ENCODE measurements around the gene CNIH2. TPM values are rescaled to one million over a fixed set of nuclear protein-coding genes. Genes with fewer than 3 reads are reported as not detected.

CNIH2 gene
- total and polyA plus RNA-seq, 2 of the 8 experiments (the other 6 are each of a cell fraction or from before 2014, with no cell fraction given), result 12.5 to 15.8 TPM

GRCh38 chr11:66264914-66265313 is 13.1 kb upstream of the CNIH2 start (continued):
- TF ChIP-seq CHD7 (IDR thresholded peaks at IDR 0.05; ENCODE audit: insufficient replicate concordance, low read length) (no peak), CTCF (IDR thresholded peaks at IDR 0.05; ENCODE audit: control extremely low read depth in 1 of 3, insufficient read depth in 1 of 3, low read depth in 1 of 3, low read length in 3 of 3) (peak in 2 of 3 experiments; percentile 73 to 86; a peak in 3 of 4 replicates), TAF7 (optimal IDR thresholded peaks at IDR 0.05; ENCODE audit: borderline replicate concordance, low read depth, low read length) (no peak), SIX5 (IDR thresholded peaks at IDR 0.05; ENCODE audit: low read depth, low read length) (no peak), SIN3A (conservative IDR thresholded peaks at IDR 0.05 in 1 of 2, IDR thresholded peaks at IDR 0.05 in 1 of 2; ENCODE audit: low read depth in 1 of 2, low read length in 2 of 2) (0 out of 4 replicates have a peak, but pooled peaks of 1 of the 2 experiments have one; percentile 28), RAD21 (IDR thresholded peaks at IDR 0.05 in 1 of 2, conservative IDR thresholded peaks at IDR 0.05 in 1 of 2; ENCODE audit: low read depth in 2 of 2, low read length in 2 of 2) (peak; percentile 19 to 62; a peak in 3 of 4 replicates)

Data from H1 (cell line).